ENCODE data around the gene CPO.

CPO gene

DNA sequence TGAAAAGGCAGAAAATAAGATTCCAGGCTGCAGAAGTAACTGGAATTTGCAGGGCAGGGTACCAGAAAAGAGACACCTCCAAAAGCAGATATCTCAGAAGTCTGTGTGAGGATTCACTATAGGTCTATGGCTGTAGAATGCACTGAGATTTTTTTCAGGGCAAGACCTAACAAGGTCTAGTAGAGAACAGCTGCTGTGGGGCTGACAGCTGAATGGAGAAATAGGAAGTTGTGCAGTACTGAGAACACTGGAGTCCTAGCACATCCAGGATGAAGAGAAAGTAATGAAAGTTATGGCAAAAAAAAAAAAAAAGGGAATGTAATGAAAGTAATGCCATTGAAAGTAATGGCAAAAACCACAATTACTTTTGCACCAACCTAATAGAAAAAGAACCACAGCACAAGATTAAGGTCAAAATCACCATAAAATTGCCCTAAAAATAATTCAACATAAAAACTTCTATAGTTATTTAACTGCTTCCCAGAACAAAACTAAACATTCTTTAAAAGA, 57.3 kb downstream of the CPO start (continued):
- TF ChIP-seq BACH2 (CRISPR knock-in tag; IDR thresholded peaks at IDR 0.05; ENCODE audit: borderline replicate concordance) (no peak), ARNTL (CRISPR knock-in tag; IDR thresholded peaks at IDR 0.05; ENCODE audit: borderline replicate concordance, low read depth) (no peak), ZFP30 (CRISPR knock-in tag; IDR thresholded peaks at IDR 0.05) (no peak), ZC3H10 (CRISPR knock-in tag; IDR thresholded peaks at IDR 0.05) (no peak)

DNA sequence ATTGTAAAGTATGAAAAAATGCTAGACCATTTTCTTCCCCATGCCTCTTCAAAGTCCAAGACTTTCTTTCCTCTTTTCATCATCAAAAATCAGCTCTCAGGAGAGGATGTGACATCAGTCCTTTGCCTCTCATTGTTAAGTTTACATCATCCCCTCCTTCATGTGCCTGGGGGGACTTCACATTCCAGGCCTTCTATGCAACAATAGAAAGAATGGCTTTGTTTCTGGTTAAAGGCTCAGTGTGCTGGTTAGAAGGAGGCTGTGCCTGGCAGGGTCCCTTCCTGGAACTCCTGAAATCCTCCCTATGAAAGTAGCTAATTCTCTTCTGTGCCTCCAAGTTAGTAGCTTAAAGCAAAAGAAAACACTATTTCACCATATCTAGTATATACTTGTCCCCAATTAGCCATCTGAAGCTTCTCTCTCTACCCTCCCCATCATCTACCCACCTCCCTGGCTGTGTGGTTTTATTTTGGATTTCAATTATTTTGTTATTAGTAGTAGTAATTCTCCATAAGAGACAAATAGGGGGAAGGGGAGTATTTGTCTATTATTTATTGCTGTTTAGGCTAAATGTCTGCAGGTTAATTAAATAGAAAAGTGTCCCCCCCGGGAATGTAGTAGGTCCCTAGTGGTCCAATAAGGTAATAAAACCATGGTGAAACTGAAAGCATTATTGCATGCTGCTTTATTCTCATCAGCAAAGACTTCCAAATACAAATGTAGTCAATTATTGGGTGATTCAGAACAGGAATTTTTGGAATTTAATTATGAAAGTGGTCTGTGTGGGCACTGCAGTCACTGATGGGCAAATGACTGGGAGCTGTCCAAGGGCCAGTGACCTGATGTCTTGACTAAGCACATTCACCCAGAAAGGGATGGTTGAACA, 69.0 kb downstream of the CPO start:
- no peak for TF ChIP-seq TOX (CRISPR knock-in tag; IDR thresholded peaks at IDR 0.05; ENCODE audit: borderline replicate concordance)
- TF ChIP-seq GLIS3 (CRISPR knock-in tag; IDR thresholded peaks at IDR 0.05), result no peak
- TF ChIP-seq SNAI2 (CRISPR knock-in tag; IDR thresholded peaks at IDR 0.05), result peak; percentile 79; the same call in 1 of the 2 replicates
- TF ChIP-seq ZC3H10 (CRISPR knock-in tag; IDR thresholded peaks at IDR 0.05), result no peak
- no peak for TF ChIP-seq POU6F1 (CRISPR knock-in tag; IDR thresholded peaks at IDR 0.05; ENCODE audit: borderline replicate concordance, low read depth)
- TF ChIP-seq CSDC2 (CRISPR knock-in tag; IDR thresholded peaks at IDR 0.05), result no peak
- peak; percentile 65 for TF ChIP-seq ISL1 (CRISPR knock-in tag; IDR thresholded peaks at IDR 0.05)
- TF ChIP-seq, protein P1, sequence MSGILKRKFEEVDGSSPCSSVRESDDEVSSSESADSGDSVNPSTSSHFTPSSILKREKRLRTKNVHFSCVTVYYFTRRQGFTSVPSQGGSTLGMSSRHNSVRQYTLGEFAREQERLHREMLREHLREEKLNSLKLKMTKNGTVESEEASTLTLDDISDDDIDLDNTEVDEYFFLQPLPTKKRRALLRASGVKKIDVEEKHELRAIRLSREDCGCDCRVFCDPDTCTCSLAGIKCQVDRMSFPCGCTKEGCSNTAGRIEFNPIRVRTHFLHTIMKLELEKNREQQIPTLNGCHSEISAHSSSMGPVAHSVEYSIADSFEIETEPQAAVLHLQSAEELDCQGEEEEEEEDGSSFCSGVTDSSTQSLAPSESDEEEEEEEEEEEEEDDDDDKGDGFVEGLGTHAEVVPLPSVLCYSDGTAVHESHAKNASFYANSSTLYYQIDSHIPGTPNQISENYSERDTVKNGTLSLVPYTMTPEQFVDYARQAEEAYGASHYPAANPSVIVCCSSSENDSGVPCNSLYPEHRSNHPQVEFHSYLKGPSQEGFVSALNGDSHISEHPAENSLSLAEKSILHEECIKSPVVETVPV (CRISPR knock-in tag; IDR thresholded peaks at IDR 0.05), result no peak
- peak; percentile 58; the same call in 1 of the 2 replicates for TF ChIP-seq PATZ1 (CRISPR knock-in tag; IDR thresholded peaks at IDR 0.05; ENCODE audit: borderline replicate concordance)
- no peak for TF ChIP-seq ZNF70 (CRISPR knock-in tag; IDR thresholded peaks at IDR 0.05)
- no peak for TF ChIP-seq ZNF8 (CRISPR knock-in tag; IDR thresholded peaks at IDR 0.05)
- no peak for TF ChIP-seq ZNF565 (CRISPR knock-in tag; conservative IDR thresholded peaks at IDR 0.05; ENCODE audit: low read depth)
- no peak for TF ChIP-seq ESRRG (CRISPR knock-in tag; IDR thresholded peaks at IDR 0.05)
- no peak for TF ChIP-seq BACH2 (CRISPR knock-in tag; IDR thresholded peaks at IDR 0.05; ENCODE audit: borderline replicate concordance)
- TF ChIP-seq, protein P2, sequence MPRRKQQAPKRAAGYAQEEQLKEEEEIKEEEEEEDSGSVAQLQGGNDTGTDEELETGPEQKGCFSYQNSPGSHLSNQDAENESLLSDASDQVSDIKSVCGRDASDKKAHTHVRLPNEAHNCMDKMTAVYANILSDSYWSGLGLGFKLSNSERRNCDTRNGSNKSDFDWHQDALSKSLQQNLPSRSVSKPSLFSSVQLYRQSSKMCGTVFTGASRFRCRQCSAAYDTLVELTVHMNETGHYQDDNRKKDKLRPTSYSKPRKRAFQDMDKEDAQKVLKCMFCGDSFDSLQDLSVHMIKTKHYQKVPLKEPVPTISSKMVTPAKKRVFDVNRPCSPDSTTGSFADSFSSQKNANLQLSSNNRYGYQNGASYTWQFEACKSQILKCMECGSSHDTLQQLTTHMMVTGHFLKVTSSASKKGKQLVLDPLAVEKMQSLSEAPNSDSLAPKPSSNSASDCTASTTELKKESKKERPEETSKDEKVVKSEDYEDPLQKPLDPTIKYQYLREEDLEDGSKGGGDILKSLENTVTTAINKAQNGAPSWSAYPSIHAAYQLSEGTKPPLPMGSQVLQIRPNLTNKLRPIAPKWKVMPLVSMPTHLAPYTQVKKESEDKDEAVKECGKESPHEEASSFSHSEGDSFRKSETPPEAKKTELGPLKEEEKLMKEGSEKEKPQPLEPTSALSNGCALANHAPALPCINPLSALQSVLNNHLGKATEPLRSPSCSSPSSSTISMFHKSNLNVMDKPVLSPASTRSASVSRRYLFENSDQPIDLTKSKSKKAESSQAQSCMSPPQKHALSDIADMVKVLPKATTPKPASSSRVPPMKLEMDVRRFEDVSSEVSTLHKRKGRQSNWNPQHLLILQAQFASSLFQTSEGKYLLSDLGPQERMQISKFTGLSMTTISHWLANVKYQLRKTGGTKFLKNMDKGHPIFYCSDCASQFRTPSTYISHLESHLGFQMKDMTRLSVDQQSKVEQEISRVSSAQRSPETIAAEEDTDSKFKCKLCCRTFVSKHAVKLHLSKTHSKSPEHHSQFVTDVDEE (CRISPR knock-in tag; IDR thresholded peaks at IDR 0.05), result no peak
- no peak for TF ChIP-seq OSR1 (CRISPR knock-in tag; IDR thresholded peaks at IDR 0.05)
- TF ChIP-seq RARB (CRISPR knock-in tag; IDR thresholded peaks at IDR 0.05), result no peak
- no peak for TF ChIP-seq ZFP30 (CRISPR knock-in tag; IDR thresholded peaks at IDR 0.05)
- TF ChIP-seq PPARA (CRISPR knock-in tag; IDR thresholded peaks at IDR 0.05; ENCODE audit: borderline replicate concordance), result no peak
- TF ChIP-seq, protein P3, sequence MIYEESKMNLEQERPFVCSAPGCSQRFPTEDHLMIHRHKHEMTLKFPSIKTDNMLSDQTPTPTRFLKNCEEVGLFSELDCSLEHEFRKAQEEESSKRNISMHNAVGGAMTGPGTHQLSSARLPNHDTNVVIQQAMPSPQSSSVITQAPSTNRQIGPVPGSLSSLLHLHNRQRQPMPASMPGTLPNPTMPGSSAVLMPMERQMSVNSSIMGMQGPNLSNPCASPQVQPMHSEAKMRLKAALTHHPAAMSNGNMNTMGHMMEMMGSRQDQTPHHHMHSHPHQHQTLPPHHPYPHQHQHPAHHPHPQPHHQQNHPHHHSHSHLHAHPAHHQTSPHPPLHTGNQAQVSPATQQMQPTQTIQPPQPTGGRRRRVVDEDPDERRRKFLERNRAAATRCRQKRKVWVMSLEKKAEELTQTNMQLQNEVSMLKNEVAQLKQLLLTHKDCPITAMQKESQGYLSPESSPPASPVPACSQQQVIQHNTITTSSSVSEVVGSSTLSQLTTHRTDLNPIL (CRISPR knock-in tag; IDR thresholded peaks at IDR 0.05; ENCODE audit: low read depth), result no peak
- TF ChIP-seq ARNTL (CRISPR knock-in tag; IDR thresholded peaks at IDR 0.05; ENCODE audit: borderline replicate concordance, low read depth), result no peak

More for the DNA sequence above, 69.0 kb downstream of the CPO start:
- ATAC-seq, result peak; percentile 48

Measured in SK-N-SH treated with all-trans-retinoic acid at 6 μM for 48 hours (cell line).